WTC11 (cell line): Measurements from ENCODE around the gene USP13. TPM values are rescaled to one million over a fixed set of nuclear protein-coding genes. Genes with fewer than 3 reads are reported as not detected.

Experiments
- ATAC-seq: fragments of 200-7000 bp; cut with Tn5 transposase; 2 replicates; pipeline ENCODE4 v1.10.0; 2021; ENCODE audit warnings: mild to moderate bottlenecking, moderate library complexity
- CTCF ChIA-PET: fragments of 300-600 bp; sonication (Branson Sonifier 250); formaldehyde crosslinking; loops from one replicate; lab custom pipeline; 2021; ENCODE audit warnings: antibody characterized with exemption; lab: Charles Lee
- POLR2A ChIA-PET: fragments of 350-600 bp; sonication (Branson Sonifier 250); formaldehyde crosslinking; loops from one replicate; lab custom pipeline; 2021; ENCODE audit warnings: antibody characterized with exemption; lab: Charles Lee
- DNase-seq: peaks from one replicate; pipeline ENCODE4 v3.0.0; 2021; ENCODE audit warnings: low spot score
- H3K27ac Mint-ChIP-seq: 2 replicates; pipeline ENCODE4 v1.8.0; 2021; ENCODE audit warnings: mixed read lengths
- H3K27me3 Mint-ChIP-seq: 2 replicates; pipeline ENCODE4 v1.8.0; 2021; ENCODE audit warnings: low read depth, mild to moderate bottlenecking, moderate library complexity, mixed read lengths
- H3K36me3 Mint-ChIP-seq: 2 replicates; pipeline ENCODE4 v1.8.0; 2021; ENCODE audit warnings: mixed read lengths
- H3K4me1 Mint-ChIP-seq: 2 replicates; pipeline ENCODE4 v1.8.0; 2022; ENCODE audit warnings: mixed read lengths
- H3K4me3 Mint-ChIP-seq: 2 replicates; pipeline ENCODE4 v1.8.0; 2021; ENCODE audit warnings: mild to moderate bottlenecking, moderate library complexity, mixed read lengths
- H3K9me3 Mint-ChIP-seq: 2 replicates; pipeline ENCODE4 v1.8.0; 2021; ENCODE audit warnings: mixed read lengths
- CBFB ChIP-seq: sonication (generic); formaldehyde crosslinking; IDR thresholded peaks from 2 replicates; pipeline ENCODE4 v1.8.1; 2022; ENCODE audit warnings: mild to moderate bottlenecking, low read depth, missing genetic modification reagents
- ELF4 ChIP-seq: sonication (generic); formaldehyde crosslinking; IDR thresholded peaks from 2 replicates; pipeline ENCODE4 v1.8.1; 2022; ENCODE audit warnings: low read depth, mild to moderate bottlenecking, moderate library complexity, missing genetic modification reagents
- EMX1 ChIP-seq: fragments of 250-450 bp; sonication (Bioruptor Pico); IDR thresholded peaks from 2 replicates; pipeline ENCODE4 v1.8.0; 2021; ENCODE audit warnings: mild to moderate bottlenecking
- ESRRA ChIP-seq: sonication (generic); formaldehyde crosslinking; IDR thresholded peaks from 2 replicates; pipeline ENCODE4 v1.8.1; 2022; ENCODE audit warnings: mild to moderate bottlenecking, missing genetic modification reagents, borderline replicate concordance
- FOXJ3 ChIP-seq: sonication (generic); formaldehyde crosslinking; IDR thresholded peaks from 2 replicates; pipeline ENCODE4 v1.9.0; 2021; ENCODE audit warnings: missing genetic modification reagents, mild to moderate bottlenecking, borderline replicate concordance
- GTF2I ChIP-seq: fragments of 250-450 bp; sonication (Bioruptor Pico); conservative IDR thresholded peaks from 2 replicates; pipeline ENCODE4 v1.4.0; 2021; ENCODE audit warnings: mild to moderate bottlenecking
- IRF2 ChIP-seq: sonication (generic); formaldehyde crosslinking; IDR thresholded peaks from 2 replicates; pipeline ENCODE4 v1.8.0; 2022; ENCODE audit warnings: low read depth, missing genetic modification reagents, borderline replicate concordance
- NR1H2 ChIP-seq: sonication (generic); formaldehyde crosslinking; IDR thresholded peaks from 2 replicates; pipeline ENCODE4 v1.9.0; 2021; ENCODE audit warnings: mild to moderate bottlenecking, moderate library complexity, missing genetic modification reagents
- RELA ChIP-seq: sonication (generic); formaldehyde crosslinking; IDR thresholded peaks from 2 replicates; pipeline ENCODE4 v1.8.1; 2022; ENCODE audit warnings: missing genetic modification reagents, mild to moderate bottlenecking, borderline replicate concordance
- SOX15 ChIP-seq: fragments of 250-450 bp; sonication (Bioruptor Pico); IDR thresholded peaks from 2 replicates; pipeline ENCODE4 v1.9.0; 2021; ENCODE audit warnings: mild to moderate bottlenecking
- ZBTB21 ChIP-seq: sonication (generic); formaldehyde crosslinking; IDR thresholded peaks from 2 replicates; pipeline ENCODE4 v1.8.1; 2023; ENCODE audit warnings: mild to moderate bottlenecking, missing genetic modification reagents, borderline replicate concordance
- ZNF121 ChIP-seq: sonication (generic); formaldehyde crosslinking; IDR thresholded peaks from 2 replicates; pipeline ENCODE4 v1.8.0; 2023; ENCODE audit warnings: missing genetic modification reagents
- ZNF219 ChIP-seq: sonication (generic); formaldehyde crosslinking; IDR thresholded peaks from 2 replicates; pipeline ENCODE4 v1.8.0; 2023; ENCODE audit warnings: missing genetic modification reagents, mild to moderate bottlenecking, borderline replicate concordance
- ZNF263 ChIP-seq: sonication (generic); formaldehyde crosslinking; IDR thresholded peaks from 2 replicates; pipeline ENCODE4 v1.8.1; 2022; ENCODE audit warnings: low read depth, mild to moderate bottlenecking, moderate library complexity, missing genetic modification reagents
- total RNA-seq: library from RNA; stranded (reverse); gene quantifications from 3 replicates; pipeline ENCODE4 v1.2.3, GENCODE V29; 2021
- TF ChIP-seq, protein P1 (sequence below): sonication (generic); formaldehyde crosslinking; IDR thresholded peaks from 2 replicates; pipeline ENCODE4 v1.8.1; 2022; ENCODE audit warnings: missing genetic modification reagents, borderline replicate concordance
- TF ChIP-seq, protein P2 (sequence below): sonication (generic); formaldehyde crosslinking; IDR thresholded peaks from 2 replicates; pipeline ENCODE4 v1.8.0; 2022; ENCODE audit warnings: mild to moderate bottlenecking, missing genetic modification reagents
- TF ChIP-seq, protein P3 (sequence below): sonication (generic); formaldehyde crosslinking; IDR thresholded peaks from 2 replicates; pipeline ENCODE4 v1.8.0; 2022; ENCODE audit warnings: mild to moderate bottlenecking, missing genetic modification reagents
- TF ChIP-seq, protein P4 (sequence below): sonication (generic); formaldehyde crosslinking; conservative IDR thresholded peaks from 2 replicates; pipeline ENCODE4 v1.8.1; 2022; ENCODE audit warnings: mild to moderate bottlenecking, missing genetic modification reagents
- TF ChIP-seq, protein P5 (sequence below): sonication (generic); formaldehyde crosslinking; IDR thresholded peaks from 2 replicates; pipeline ENCODE4 v1.8.0; 2023; ENCODE audit warnings: missing genetic modification reagents, mild to moderate bottlenecking, borderline replicate concordance
- TF ChIP-seq, protein P6 (sequence below): sonication (generic); formaldehyde crosslinking; IDR thresholded peaks from 2 replicates; pipeline ENCODE4 v1.8.1; 2023; ENCODE audit warnings: mild to moderate bottlenecking, missing genetic modification reagents, moderate library complexity
- TF ChIP-seq, protein P7 (sequence below): sonication (generic); formaldehyde crosslinking; IDR thresholded peaks from 2 replicates; pipeline ENCODE4 v1.8.1; 2023; ENCODE audit warnings: mild to moderate bottlenecking, missing genetic modification reagents
- TF ChIP-seq, protein P8 (sequence below): sonication (generic); formaldehyde crosslinking; IDR thresholded peaks from 2 replicates; pipeline ENCODE4 v1.8.1; 2023; ENCODE audit warnings: mild to moderate bottlenecking, missing genetic modification reagents, moderate library complexity
- TF ChIP-seq, protein P9 (sequence below): sonication (generic); formaldehyde crosslinking; IDR thresholded peaks from 2 replicates; pipeline ENCODE4 v1.8.1; 2022; ENCODE audit warnings: mild to moderate bottlenecking, missing genetic modification reagents, moderate library complexity, borderline replicate concordance

The USP13 gene
- total RNA-seq, 1 experiment from 2014 or later, result 26.8 TPM

DNA sequence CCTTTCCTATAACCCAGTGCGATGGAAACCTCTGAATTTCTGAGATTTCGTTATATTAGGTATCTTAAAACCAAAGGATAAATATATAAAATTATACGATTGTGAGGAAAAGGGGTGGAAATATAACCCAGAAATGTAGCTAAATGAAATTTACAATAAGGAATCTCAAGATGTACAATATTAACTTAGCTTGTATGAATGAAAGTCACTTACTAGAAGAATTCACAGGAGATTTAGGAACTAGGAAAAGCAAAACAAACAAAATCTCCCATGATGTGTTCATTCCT lies 159.2 kb downstream of the USP13 start (continued):
- TF ChIP-seq ZNF263 (CRISPR knock-in tag), result no peak
- TF ChIP-seq, protein P1, sequence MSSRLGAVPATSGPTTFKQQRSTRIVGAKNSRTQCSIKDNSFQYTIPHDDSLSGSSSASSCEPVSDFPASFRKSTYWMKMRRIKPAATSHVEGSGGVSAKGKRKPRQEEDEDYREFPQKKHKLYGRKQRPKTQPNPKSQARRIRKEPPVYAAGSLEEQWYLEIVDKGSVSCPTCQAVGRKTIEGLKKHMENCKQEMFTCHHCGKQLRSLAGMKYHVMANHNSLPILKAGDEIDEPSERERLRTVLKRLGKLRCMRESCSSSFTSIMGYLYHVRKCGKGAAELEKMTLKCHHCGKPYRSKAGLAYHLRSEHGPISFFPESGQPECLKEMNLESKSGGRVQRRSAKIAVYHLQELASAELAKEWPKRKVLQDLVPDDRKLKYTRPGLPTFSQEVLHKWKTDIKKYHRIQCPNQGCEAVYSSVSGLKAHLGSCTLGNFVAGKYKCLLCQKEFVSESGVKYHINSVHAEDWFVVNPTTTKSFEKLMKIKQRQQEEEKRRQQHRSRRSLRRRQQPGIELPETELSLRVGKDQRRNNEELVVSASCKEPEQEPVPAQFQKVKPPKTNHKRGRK (CRISPR knock-in tag), result no peak
- TF ChIP-seq, protein P2, sequence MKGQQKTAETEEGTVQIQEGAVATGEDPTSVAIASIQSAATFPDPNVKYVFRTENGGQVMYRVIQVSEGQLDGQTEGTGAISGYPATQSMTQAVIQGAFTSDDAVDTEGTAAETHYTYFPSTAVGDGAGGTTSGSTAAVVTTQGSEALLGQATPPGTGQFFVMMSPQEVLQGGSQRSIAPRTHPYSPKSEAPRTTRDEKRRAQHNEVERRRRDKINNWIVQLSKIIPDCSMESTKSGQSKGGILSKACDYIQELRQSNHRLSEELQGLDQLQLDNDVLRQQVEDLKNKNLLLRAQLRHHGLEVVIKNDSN (CRISPR knock-in tag), result no peak
- TF ChIP-seq, protein P3, sequence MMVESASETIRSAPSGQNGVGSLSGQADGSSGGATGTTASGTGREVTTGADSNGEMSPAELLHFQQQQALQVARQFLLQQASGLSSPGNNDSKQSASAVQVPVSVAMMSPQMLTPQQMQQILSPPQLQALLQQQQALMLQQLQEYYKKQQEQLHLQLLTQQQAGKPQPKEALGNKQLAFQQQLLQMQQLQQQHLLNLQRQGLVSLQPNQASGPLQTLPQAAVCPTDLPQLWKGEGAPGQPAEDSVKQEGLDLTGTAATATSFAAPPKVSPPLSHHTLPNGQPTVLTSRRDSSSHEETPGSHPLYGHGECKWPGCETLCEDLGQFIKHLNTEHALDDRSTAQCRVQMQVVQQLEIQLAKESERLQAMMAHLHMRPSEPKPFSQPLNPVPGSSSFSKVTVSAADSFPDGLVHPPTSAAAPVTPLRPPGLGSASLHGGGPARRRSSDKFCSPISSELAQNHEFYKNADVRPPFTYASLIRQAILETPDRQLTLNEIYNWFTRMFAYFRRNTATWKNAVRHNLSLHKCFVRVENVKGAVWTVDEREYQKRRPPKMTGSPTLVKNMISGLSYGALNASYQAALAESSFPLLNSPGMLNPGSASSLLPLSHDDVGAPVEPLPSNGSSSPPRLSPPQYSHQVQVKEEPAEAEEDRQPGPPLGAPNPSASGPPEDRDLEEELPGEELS (CRISPR knock-in tag), result no peak
- TF ChIP-seq, protein P4, sequence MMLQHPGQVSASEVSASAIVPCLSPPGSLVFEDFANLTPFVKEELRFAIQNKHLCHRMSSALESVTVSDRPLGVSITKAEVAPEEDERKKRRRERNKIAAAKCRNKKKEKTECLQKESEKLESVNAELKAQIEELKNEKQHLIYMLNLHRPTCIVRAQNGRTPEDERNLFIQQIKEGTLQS (CRISPR knock-in tag), result no peak

DNA sequence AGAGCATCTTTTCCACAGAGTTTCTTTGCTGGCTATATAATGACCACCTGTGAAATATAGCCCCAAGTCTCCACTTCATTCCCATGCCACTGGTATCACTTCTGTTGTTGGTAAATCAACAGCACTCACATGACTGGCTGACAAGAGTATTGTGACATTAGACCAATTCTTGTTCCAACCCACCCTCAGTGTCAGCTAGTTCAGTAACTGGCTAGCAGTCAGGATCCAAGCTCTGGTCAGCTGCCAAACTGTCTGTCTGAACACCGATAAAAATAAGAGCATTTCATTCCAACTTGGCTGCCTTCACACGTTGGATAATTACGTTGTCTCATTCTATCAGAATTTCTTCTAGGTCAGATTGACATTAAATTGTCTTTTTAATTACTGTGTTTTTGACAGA lies 166.5 kb downstream of the USP13 start:
- Mint-ChIP-seq H3K4me1 (no peaks in the 10 kb centered on the region), H3K4me3 (no peak overlapping the region), H3K27me3 (no peaks in the 10 kb centered on the region), H3K36me3 (no peaks in the 10 kb centered on the region), H3K27ac (no peak overlapping the region), H3K9me3 (no peaks in the 10 kb centered on the region; the same call in 1 of the 2 replicates)
- ChIA-PET POLR2A (no interaction called here), CTCF (interaction anchor here (1.0 kb wide), 1 partner anchor 33 kb away, joined by 3 read pairs; no protein-coding TSS in a partner anchor)
- DNase-seq (no peak), ATAC-seq (no peak)
- TF ChIP-seq ESRRA (CRISPR knock-in tag) (no peak), ZNF263 (CRISPR knock-in tag) (no peak), FOXJ3 (CRISPR knock-in tag) (no peak), ELF4 (no peak), EMX1 (CRISPR knock-in tag) (no peak), CBFB (CRISPR knock-in tag) (no peak), ZNF121 (CRISPR knock-in tag) (no peak), SOX15 (CRISPR knock-in tag) (no peak), GTF2I (CRISPR knock-in tag) (no peak), NR1H2 (no peak), RELA (CRISPR knock-in tag) (no peak), ZNF219 (CRISPR knock-in tag) (no peak), IRF2 (CRISPR knock-in tag) (no peak), ZBTB21 (no peak)
- TF ChIP-seq, protein P5, sequence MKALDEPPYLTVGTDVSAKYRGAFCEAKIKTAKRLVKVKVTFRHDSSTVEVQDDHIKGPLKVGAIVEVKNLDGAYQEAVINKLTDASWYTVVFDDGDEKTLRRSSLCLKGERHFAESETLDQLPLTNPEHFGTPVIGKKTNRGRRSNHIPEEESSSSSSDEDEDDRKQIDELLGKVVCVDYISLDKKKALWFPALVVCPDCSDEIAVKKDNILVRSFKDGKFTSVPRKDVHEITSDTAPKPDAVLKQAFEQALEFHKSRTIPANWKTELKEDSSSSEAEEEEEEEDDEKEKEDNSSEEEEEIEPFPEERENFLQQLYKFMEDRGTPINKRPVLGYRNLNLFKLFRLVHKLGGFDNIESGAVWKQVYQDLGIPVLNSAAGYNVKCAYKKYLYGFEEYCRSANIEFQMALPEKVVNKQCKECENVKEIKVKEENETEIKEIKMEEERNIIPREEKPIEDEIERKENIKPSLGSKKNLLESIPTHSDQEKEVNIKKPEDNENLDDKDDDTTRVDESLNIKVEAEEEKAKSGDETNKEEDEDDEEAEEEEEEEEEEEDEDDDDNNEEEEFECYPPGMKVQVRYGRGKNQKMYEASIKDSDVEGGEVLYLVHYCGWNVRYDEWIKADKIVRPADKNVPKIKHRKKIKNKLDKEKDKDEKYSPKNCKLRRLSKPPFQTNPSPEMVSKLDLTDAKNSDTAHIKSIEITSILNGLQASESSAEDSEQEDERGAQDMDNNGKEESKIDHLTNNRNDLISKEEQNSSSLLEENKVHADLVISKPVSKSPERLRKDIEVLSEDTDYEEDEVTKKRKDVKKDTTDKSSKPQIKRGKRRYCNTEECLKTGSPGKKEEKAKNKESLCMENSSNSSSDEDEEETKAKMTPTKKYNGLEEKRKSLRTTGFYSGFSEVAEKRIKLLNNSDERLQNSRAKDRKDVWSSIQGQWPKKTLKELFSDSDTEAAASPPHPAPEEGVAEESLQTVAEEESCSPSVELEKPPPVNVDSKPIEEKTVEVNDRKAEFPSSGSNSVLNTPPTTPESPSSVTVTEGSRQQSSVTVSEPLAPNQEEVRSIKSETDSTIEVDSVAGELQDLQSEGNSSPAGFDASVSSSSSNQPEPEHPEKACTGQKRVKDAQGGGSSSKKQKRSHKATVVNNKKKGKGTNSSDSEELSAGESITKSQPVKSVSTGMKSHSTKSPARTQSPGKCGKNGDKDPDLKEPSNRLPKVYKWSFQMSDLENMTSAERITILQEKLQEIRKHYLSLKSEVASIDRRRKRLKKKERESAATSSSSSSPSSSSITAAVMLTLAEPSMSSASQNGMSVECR (CRISPR knock-in tag), result no peak
- TF ChIP-seq, protein P6, sequence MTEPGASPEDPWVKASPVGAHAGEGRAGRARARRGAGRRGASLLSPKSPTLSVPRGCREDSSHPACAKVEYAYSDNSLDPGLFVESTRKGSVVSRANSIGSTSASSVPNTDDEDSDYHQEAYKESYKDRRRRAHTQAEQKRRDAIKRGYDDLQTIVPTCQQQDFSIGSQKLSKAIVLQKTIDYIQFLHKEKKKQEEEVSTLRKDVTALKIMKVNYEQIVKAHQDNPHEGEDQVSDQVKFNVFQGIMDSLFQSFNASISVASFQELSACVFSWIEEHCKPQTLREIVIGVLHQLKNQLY (CRISPR knock-in tag), result no peak
- TF ChIP-seq, protein P7, sequence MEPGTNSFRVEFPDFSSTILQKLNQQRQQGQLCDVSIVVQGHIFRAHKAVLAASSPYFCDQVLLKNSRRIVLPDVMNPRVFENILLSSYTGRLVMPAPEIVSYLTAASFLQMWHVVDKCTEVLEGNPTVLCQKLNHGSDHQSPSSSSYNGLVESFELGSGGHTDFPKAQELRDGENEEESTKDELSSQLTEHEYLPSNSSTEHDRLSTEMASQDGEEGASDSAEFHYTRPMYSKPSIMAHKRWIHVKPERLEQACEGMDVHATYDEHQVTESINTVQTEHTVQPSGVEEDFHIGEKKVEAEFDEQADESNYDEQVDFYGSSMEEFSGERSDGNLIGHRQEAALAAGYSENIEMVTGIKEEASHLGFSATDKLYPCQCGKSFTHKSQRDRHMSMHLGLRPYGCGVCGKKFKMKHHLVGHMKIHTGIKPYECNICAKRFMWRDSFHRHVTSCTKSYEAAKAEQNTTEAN (CRISPR knock-in tag), result no peak
- TF ChIP-seq, protein P8, sequence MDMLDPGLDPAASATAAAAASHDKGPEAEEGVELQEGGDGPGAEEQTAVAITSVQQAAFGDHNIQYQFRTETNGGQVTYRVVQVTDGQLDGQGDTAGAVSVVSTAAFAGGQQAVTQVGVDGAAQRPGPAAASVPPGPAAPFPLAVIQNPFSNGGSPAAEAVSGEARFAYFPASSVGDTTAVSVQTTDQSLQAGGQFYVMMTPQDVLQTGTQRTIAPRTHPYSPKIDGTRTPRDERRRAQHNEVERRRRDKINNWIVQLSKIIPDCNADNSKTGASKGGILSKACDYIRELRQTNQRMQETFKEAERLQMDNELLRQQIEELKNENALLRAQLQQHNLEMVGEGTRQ (CRISPR knock-in tag), result no peak
- TF ChIP-seq, protein P9, sequence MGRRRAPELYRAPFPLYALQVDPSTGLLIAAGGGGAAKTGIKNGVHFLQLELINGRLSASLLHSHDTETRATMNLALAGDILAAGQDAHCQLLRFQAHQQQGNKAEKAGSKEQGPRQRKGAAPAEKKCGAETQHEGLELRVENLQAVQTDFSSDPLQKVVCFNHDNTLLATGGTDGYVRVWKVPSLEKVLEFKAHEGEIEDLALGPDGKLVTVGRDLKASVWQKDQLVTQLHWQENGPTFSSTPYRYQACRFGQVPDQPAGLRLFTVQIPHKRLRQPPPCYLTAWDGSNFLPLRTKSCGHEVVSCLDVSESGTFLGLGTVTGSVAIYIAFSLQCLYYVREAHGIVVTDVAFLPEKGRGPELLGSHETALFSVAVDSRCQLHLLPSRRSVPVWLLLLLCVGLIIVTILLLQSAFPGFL (CRISPR knock-in tag), result no peak
